ENCODE measurements around the gene FAM120AOS.

Gene FAM120AOS

GRCh38 chr9:93480262-93480661 is 26.9 kb upstream of the FAM120AOS start:
- no peak overlapping the region for H3K9ac ChIP-seq (ENCODE audit: low read depth, low read length)
- no peaks in the 10 kb centered on the region for H3K9me3 ChIP-seq (ENCODE audit: control insufficient read depth, insufficient read depth, low read length)
- no peaks in the 10 kb centered on the region for H3K27me3 ChIP-seq (ENCODE audit: control insufficient read depth, insufficient read depth, low read length)
- H3K36me3 ChIP-seq (ENCODE audit: control insufficient read depth, insufficient read depth, low read length): no peaks in the 10 kb centered on the region
- H3K4me1 ChIP-seq (ENCODE audit: control insufficient read depth, insufficient read depth, low read length): peaks cover 3% of the 10 kb centered on the region
- H3K4me3 ChIP-seq (ENCODE audit: low read depth, low read length): no peak overlapping the region

DNA sequence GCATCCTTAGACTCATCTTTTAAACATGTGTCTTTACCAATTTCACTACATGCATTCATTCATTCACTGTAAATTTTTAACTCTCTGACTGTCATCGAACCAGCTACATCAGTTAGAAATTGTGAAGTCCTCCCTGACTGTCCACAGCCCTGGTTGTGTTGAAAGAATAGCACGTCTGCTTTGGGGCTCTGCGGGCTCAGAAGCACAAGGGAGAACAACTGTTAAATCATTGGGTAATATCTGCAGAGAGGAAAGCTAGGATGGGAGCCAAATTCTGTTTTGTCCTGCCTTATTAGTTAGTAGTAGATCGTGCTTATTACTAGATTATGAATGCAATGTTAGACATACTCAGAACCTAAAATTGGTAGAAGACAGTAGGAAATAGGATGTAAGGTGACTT is 26.3 kb upstream of the FAM120AOS start:
- no peaks in the 10 kb centered on the region for H3K9me3 ChIP-seq (ENCODE audit: control insufficient read depth, insufficient read depth, low read length)
- H3K27me3 ChIP-seq (ENCODE audit: control insufficient read depth, insufficient read depth, low read length): no peaks in the 10 kb centered on the region
- H3K36me3 ChIP-seq (ENCODE audit: control insufficient read depth, insufficient read depth, low read length): no peaks in the 10 kb centered on the region
- H3K9ac ChIP-seq (ENCODE audit: low read depth, low read length): no peak overlapping the region
- H3K4me3 ChIP-seq (ENCODE audit: low read depth, low read length): no peak overlapping the region
- peaks cover 3% of the 10 kb centered on the region for H3K4me1 ChIP-seq (ENCODE audit: control insufficient read depth, insufficient read depth, low read length)

- no peak overlapping the region for H3K9ac ChIP-seq (ENCODE audit: low read depth, low read length)
- no peaks in the 10 kb centered on the region for H3K36me3 ChIP-seq (ENCODE audit: control insufficient read depth, insufficient read depth, low read length)
- H3K4me3 ChIP-seq (ENCODE audit: low read depth, low read length): no peak overlapping the region
- no peaks in the 10 kb centered on the region for H3K9me3 ChIP-seq (ENCODE audit: control insufficient read depth, insufficient read depth, low read length)
- no peaks in the 10 kb centered on the region for H3K27me3 ChIP-seq (ENCODE audit: control insufficient read depth, insufficient read depth, low read length)
- peaks cover 3% of the 10 kb centered on the region for H3K4me1 ChIP-seq (ENCODE audit: control insufficient read depth, insufficient read depth, low read length)
Measured at GRCh38 chr9:93477397-93477796, 24.0 kb upstream of the FAM120AOS start.

DNA sequence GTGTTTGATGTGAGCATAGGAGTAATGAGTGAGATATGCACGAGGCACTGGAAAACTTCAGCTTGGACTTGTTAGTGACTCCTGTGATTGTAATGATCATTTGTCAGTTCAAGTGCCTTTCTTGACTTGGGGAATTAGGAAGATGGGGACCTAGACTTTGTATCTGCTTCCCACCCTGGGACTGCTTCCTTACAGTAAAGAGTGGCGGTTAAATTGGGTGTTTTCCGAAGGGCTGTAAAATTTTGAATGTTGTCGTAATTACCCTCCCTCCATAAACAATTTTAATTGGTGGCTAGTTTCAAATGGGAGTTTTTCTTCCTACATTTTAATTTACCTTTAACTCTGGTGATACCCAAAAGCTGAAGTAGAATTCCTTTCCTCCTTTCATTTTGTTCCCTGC is 23.5 kb upstream of the FAM120AOS start:
- Histone ChIP-seq H3K36me3 (ENCODE audit: control insufficient read depth, insufficient read depth, low read length) (no peaks in the 10 kb centered on the region), H3K9me3 (ENCODE audit: control insufficient read depth, insufficient read depth, low read length) (no peaks in the 10 kb centered on the region), H3K4me3 (ENCODE audit: low read depth, low read length) (no peak overlapping the region), H3K9ac (ENCODE audit: low read depth, low read length) (no peak overlapping the region), H3K4me1 (ENCODE audit: control insufficient read depth, insufficient read depth, low read length) (peaks cover 3% of the 10 kb centered on the region), H3K27me3 (ENCODE audit: control insufficient read depth, insufficient read depth, low read length) (no peaks in the 10 kb centered on the region)

DNA sequence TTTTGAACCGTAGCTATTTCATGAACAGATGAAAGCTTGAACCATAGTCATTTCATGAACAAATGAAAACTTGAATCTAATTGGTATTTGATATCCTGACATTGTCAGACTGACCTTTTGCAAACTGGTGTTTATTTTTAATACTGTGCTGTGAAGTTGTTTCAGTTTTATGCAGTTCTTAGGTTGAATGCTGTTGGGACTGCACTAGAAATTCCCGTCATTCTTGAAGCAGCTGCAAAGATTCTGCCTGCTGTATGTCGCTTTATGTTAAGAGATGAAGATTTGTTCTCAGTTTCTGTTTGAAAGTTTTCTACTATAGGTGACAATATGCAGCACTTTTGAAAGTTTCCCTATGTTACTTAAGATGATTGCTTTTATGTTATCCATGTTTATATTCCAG is 22.5 kb upstream of the FAM120AOS start:
- H3K4me3 ChIP-seq (ENCODE audit: low read depth, low read length): no peak overlapping the region
- no peak overlapping the region for H3K9ac ChIP-seq (ENCODE audit: low read depth, low read length)
- H3K4me1 ChIP-seq (ENCODE audit: control insufficient read depth, insufficient read depth, low read length): peaks cover 3% of the 10 kb centered on the region
- no peaks in the 10 kb centered on the region for H3K36me3 ChIP-seq (ENCODE audit: control insufficient read depth, insufficient read depth, low read length)
- no peaks in the 10 kb centered on the region for H3K27me3 ChIP-seq (ENCODE audit: control insufficient read depth, insufficient read depth, low read length)
- H3K9me3 ChIP-seq (ENCODE audit: control insufficient read depth, insufficient read depth, low read length): no peaks in the 10 kb centered on the region

GRCh38 chr9:93475108-93475507 is 21.7 kb upstream of the FAM120AOS start:
- no peaks in the 10 kb centered on the region for H3K36me3 ChIP-seq (ENCODE audit: control insufficient read depth, insufficient read depth, low read length)
- H3K27me3 ChIP-seq (ENCODE audit: control insufficient read depth, insufficient read depth, low read length): no peaks in the 10 kb centered on the region
- H3K4me3 ChIP-seq (ENCODE audit: low read depth, low read length): no peak overlapping the region
- H3K4me1 ChIP-seq (ENCODE audit: control insufficient read depth, insufficient read depth, low read length): peaks cover 3% of the 10 kb centered on the region
- H3K9ac ChIP-seq (ENCODE audit: low read depth, low read length): no peak overlapping the region
- no peaks in the 10 kb centered on the region for H3K9me3 ChIP-seq (ENCODE audit: control insufficient read depth, insufficient read depth, low read length)

DNA sequence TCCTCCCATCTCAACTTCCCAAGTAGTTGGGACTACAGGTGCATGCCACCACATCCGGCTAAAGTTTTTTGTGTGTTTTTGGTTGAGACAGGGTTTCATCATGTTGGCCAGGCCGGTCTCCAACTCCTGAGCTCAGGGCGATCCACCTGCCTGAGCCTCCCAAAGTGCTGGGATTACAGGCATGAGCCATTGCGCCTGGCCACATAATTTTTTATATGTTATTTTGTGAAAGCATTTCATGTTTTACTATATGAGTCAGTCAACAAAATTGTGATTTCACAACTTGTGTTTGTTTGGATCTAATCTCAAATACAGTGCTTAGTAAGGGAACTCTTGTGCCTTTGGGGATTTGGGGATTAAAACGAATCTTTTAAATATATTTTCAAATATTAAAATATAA is 20.0 kb upstream of the FAM120AOS start:
- Histone ChIP-seq H3K9ac (ENCODE audit: low read depth, low read length) (no peak overlapping the region), H3K4me1 (ENCODE audit: control insufficient read depth, insufficient read depth, low read length) (peaks cover 8% of the 10 kb centered on the region), H3K4me3 (ENCODE audit: low read depth, low read length) (no peak overlapping the region), H3K36me3 (ENCODE audit: control insufficient read depth, insufficient read depth, low read length) (no peaks in the 10 kb centered on the region), H3K27me3 (ENCODE audit: control insufficient read depth, insufficient read depth, low read length) (no peaks in the 10 kb centered on the region), H3K9me3 (ENCODE audit: control insufficient read depth, insufficient read depth, low read length) (no peaks in the 10 kb centered on the region)

- H3K36me3 ChIP-seq (ENCODE audit: control insufficient read depth, insufficient read depth, low read length): no peaks in the 10 kb centered on the region
Measured at GRCh38 chr9:93471124-93471523, 17.7 kb upstream of the FAM120AOS start.

DNA sequence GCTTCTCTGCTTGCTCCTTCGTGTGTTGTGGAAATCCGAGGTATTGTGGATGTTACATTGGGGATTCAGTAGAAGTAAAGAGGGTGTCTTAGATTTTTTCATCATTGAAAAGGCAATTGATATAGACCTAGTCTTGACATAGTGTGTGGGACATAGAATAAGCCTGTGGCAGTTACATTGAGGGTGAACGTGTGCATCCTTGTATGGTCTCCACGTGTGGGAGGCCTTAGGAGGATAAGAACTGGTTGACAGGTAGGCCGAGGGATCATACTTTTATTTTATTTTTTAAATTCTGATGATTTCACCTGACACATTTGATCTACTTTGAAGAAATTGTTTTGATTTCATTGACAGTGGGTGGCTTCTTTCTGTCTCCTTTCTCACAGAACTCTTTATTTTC is 17.0 kb upstream of the FAM120AOS start:
- no peaks in the 10 kb centered on the region for H3K27me3 ChIP-seq (ENCODE audit: control insufficient read depth, insufficient read depth, low read length)
- H3K4me3 ChIP-seq (ENCODE audit: low read depth, low read length): no peak overlapping the region
- peaks cover 22% of the 10 kb centered on the region for H3K4me1 ChIP-seq (ENCODE audit: control insufficient read depth, insufficient read depth, low read length)
- no peaks in the 10 kb centered on the region for H3K9me3 ChIP-seq (ENCODE audit: control insufficient read depth, insufficient read depth, low read length)
- H3K9ac ChIP-seq (ENCODE audit: low read depth, low read length): no peak overlapping the region
- H3K36me3 ChIP-seq (ENCODE audit: control insufficient read depth, insufficient read depth, low read length): no peaks in the 10 kb centered on the region

More at GRCh38 chr9:93471124-93471523, 17.7 kb upstream of the FAM120AOS start:
- Histone ChIP-seq H3K9ac (ENCODE audit: low read depth, low read length) (no peak overlapping the region), H3K4me1 (ENCODE audit: control insufficient read depth, insufficient read depth, low read length) (peaks cover 18% of the 10 kb centered on the region), H3K4me3 (ENCODE audit: low read depth, low read length) (no peak overlapping the region), H3K27me3 (ENCODE audit: control insufficient read depth, insufficient read depth, low read length) (no peaks in the 10 kb centered on the region), H3K9me3 (ENCODE audit: control insufficient read depth, insufficient read depth, low read length) (no peaks in the 10 kb centered on the region)

GRCh38 chr9:93468763-93469456 is 15.5 kb upstream of the FAM120AOS start:
- peaks cover 34% of the 10 kb centered on the region for H3K4me1 ChIP-seq (ENCODE audit: control insufficient read depth, insufficient read depth, low read length)
- H3K9ac ChIP-seq (ENCODE audit: low read depth, low read length): no peak overlapping the region
- H3K4me3 ChIP-seq (ENCODE audit: low read depth, low read length): no peak overlapping the region
- no peaks in the 10 kb centered on the region for H3K27me3 ChIP-seq (ENCODE audit: control insufficient read depth, insufficient read depth, low read length)
- no peaks in the 10 kb centered on the region for H3K36me3 ChIP-seq (ENCODE audit: control insufficient read depth, insufficient read depth, low read length)
- no peaks in the 10 kb centered on the region for H3K9me3 ChIP-seq (ENCODE audit: control insufficient read depth, insufficient read depth, low read length)

DNA sequence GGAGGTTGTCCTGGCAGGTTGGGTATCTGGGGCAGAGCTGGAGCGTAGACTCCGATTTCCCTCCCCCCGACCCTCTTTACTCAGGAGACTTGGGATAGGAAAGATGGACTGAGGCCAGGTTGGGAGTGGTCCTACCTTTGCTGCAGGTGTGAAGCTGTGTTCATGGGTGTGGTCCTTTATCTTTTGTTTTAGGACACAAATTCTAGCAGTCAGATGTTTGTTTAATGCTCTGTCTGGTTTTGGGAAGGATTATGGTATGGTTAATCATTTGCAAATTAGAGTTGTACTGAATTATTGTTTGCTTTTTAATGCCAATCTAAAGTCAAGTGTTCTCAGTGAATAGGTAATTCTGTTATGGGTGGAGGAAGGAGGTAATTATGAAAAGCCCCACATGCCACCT is 14.1 kb upstream of the FAM120AOS start:
- no peaks in the 10 kb centered on the region for H3K27me3 ChIP-seq (ENCODE audit: control insufficient read depth, insufficient read depth, low read length)
- H3K9me3 ChIP-seq (ENCODE audit: control insufficient read depth, insufficient read depth, low read length): no peaks in the 10 kb centered on the region
- peaks cover 37% of the 10 kb centered on the region for H3K4me1 ChIP-seq (ENCODE audit: control insufficient read depth, insufficient read depth, low read length)
- H3K4me3 ChIP-seq (ENCODE audit: low read depth, low read length): no peak overlapping the region
- no peak overlapping the region for H3K9ac ChIP-seq (ENCODE audit: low read depth, low read length)
- no peaks in the 10 kb centered on the region for H3K36me3 ChIP-seq (ENCODE audit: control insufficient read depth, insufficient read depth, low read length)

GRCh38 chr9:93467062-93467416 is 13.7 kb upstream of the FAM120AOS start:
- Histone ChIP-seq H3K36me3 (ENCODE audit: control insufficient read depth, insufficient read depth, low read length) (no peaks in the 10 kb centered on the region), H3K4me1 (ENCODE audit: control insufficient read depth, insufficient read depth, low read length) (peaks cover 37% of the 10 kb centered on the region), H3K4me3 (ENCODE audit: low read depth, low read length) (no peak overlapping the region), H3K9ac (ENCODE audit: low read depth, low read length) (no peak overlapping the region), H3K9me3 (ENCODE audit: control insufficient read depth, insufficient read depth, low read length) (no peaks in the 10 kb centered on the region), H3K27me3 (ENCODE audit: control insufficient read depth, insufficient read depth, low read length) (no peaks in the 10 kb centered on the region)

Data from iPS-15b (cell line).